ENCODE results near the gene MFN2.

Gene MFN2

DNA sequence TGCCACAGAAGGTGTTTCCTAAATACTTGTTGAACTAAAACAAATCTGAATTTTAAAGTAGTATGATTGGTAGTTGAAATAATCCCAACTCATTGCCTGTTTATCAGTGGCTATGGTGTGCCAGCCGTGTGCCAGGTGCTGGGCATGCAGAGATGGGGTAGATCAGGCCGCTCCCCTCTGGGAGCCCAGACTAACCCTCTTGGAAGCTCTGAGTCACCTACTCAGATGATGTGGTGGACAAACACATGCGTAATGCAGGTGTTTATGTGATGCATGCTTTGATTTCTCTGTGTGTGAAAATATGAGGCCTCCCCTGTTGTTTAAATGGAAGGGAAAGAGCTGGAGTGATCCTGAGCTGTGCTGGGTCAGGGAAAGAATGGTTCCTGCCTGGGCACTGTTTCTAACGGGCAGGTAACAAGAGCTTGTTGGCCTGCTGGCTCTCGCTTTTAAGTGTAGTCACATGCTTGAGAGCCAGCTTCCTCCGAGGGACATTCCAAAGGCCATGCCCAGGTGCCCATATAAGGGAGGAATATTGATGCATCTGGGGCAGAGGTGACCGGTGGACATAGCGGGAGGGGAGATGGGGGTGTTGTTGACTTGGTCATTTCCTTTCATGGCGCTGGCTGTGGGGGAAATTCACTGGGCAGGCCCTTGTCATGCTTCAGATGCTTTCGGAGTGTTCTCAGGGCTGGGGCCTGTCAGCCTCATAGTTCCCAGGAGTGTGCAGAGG, 10.2 kb downstream of the MFN2 start:
- in situ Hi-C loops (cut with HindIII; ENCODE audit: low sequenced_read_pairs) = no loop called here
- DNase-seq (ENCODE audit: low read depth, low spot score) = no peak
- no peak overlapping the region for H3K4me3 ChIP-seq (ENCODE audit: low read depth, low read length)
- no peak for TF ChIP-seq CTCF (IDR thresholded peaks at IDR 0.05; ENCODE audit: low read depth, low read length)

DNA sequence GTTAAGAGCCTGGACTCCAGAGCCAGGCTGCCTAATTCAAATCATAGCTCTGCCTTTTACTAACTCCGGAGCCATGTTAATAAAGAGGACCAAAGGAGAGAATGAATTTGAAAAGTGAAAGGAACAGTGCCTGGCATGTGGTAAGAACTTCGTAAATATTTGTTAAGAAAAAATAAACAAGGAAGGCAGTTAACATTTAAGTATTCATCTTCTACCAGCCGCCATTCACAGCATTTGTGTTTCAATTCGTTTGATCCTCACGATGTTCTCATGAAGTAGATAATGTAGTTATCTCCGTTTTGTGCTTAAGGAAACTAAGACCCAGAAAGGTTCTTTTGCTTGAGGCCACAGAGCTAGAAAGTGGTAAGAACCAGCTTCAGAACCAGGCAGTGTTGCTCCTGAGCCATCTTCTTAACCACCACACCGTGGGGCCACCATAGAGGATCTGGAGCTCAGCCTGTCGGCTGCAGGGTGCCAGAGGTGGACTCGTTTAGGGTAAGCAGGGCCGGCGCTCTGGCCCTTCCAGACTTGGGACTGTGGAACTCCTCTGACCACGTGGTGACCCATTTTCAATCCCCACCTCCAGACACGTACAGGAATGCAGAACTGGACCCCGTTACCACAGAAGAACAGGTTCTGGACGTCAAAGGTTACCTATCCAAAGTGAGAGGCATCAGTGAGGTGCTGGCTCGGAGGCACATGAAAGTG, 11.9 kb downstream of the MFN2 start:
- no peak overlapping the region for H3K4me3 ChIP-seq (ENCODE audit: low read depth, low read length)
- DNase-seq (ENCODE audit: low read depth, low spot score) = no peak
- TF ChIP-seq CTCF (IDR thresholded peaks at IDR 0.05; ENCODE audit: low read depth, low read length) = no peak
- in situ Hi-C loops (cut with HindIII; ENCODE audit: low sequenced_read_pairs) = no loop called here

DNA sequence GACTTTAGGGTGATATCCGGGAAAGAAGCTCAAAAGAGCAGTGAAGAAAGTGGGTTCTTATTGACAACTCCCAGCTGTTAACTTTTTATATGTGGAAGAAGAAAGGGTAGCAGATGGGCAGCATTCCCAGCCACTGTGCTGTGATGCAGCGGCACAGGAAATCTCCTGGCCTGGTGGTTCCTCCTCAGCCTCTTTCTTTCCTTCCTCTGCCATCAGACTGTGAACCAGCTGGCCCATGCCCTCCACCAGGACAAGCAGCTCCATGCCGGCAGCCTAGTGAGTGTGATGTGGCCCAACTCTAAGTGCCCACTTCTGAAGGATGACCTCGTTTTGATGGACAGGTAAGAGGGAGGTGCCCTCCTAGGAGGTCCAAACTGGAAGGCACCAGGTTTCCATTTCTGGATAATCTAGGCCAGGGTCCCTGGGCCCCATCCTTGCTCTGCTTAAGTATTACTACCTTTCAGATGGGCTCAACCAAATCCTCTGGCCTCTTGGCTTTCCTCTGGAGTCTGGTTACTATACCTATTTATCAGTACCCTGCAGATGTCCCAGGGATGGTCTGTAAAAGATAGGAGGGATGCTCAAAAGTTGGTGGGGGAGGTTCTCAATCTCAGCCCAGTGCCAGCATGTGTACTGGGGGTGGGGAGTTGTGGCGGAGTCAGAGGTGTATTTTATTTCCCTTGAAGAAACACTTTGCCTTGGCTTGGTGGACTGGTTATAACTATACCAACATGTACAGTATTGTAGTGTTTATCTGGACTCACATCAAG, 17.0 kb downstream of the MFN2 start:
- TF ChIP-seq CTCF (IDR thresholded peaks at IDR 0.05; ENCODE audit: low read depth, low read length) = no peak
- no peak for DNase-seq (ENCODE audit: low read depth, low spot score)
- in situ Hi-C loops (cut with HindIII; ENCODE audit: low sequenced_read_pairs) = no loop called here
- H3K4me3 ChIP-seq (ENCODE audit: low read depth, low read length) = no peak overlapping the region

GRCh38 chr1:11998636-11999035, 18.4 kb downstream of the MFN2 start:
- no peak for DNase-seq (ENCODE audit: low read depth, low spot score)
- no peak for TF ChIP-seq CTCF (IDR thresholded peaks at IDR 0.05; ENCODE audit: low read depth, low read length)
- H3K4me3 ChIP-seq (ENCODE audit: low read depth, low read length) = no peak overlapping the region
- in situ Hi-C loops (cut with HindIII; ENCODE audit: low sequenced_read_pairs) = no loop called here

DNA sequence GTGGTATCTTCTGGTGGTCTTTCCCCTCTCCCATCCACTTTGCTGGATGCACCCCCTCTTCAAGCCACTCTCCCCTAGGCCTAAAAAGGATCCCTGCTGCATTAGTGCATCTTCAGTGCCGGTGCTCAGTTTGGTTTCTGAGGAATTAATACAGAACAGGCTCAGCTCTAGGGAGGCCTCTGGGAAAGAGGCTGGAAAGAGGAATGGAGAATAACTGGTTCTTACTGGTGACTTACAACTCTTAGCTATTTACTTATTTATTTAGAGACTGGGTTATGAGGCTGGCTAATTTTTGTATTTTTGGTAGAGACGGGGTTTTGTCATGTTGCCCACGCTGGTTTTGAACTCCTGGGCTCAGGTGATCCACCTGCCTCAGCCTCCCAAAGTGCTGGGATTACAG, 19.0 kb downstream of the MFN2 start:
- no peak for DNase-seq (ENCODE audit: low read depth, low spot score)
- no peak overlapping the region for H3K4me3 ChIP-seq (ENCODE audit: low read depth, low read length)
- TF ChIP-seq CTCF (IDR thresholded peaks at IDR 0.05; ENCODE audit: low read depth, low read length) = no peak
- in situ Hi-C loops (cut with HindIII; ENCODE audit: low sequenced_read_pairs) = no loop called here

DNA sequence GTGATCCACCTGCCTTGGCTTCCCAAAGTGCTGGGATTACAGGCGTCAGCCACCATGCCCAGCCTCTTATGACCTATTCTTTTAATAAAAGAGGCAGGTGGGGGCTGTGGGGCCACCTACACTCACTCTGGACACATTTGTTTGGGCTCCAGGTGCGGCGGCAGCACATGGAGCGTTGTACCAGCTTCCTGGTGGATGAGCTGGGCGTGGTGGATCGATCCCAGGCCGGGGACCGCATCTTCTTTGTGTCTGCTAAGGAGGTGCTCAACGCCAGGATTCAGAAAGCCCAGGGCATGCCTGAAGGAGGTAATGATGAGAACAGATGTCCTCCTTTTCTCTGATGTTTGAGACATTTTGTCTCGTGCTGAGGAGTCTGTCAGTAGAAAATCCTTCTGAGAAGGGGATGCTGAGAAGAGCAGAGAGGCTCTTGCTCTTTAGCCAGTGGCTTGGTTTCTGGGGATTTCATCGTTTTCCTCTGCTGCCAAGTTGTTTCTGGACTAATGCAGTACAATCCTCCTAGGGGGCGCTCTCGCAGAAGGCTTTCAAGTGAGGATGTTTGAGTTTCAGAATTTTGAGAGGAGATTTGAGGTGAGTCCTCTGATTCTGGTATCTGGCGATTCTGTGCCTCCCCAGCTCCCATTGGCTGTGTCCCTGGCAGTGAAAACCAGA, 21.1 kb downstream of the MFN2 start:
- peak; percentile 36 for DNase-seq (ENCODE audit: low read depth, low spot score)
- in situ Hi-C loops (cut with HindIII; ENCODE audit: low sequenced_read_pairs) = no loop called here
- TF ChIP-seq CTCF (IDR thresholded peaks at IDR 0.05; ENCODE audit: low read depth, low read length) = peak; percentile 56
- no peak overlapping the region for H3K4me3 ChIP-seq (ENCODE audit: low read depth, low read length)

Data from astrocyte of the spinal cord (primary cell).